ENCODE data around the gene PASK.

GRCh38 chr2:241146286-241146685, 3.0 kb downstream of the PASK start:
- no peak for TF ChIP-seq USF2 (IDR thresholded peaks at IDR 0.05; ENCODE audit: low read depth, low read length)
- no peak for TF ChIP-seq CTCF (conservative IDR thresholded peaks at IDR 0.05; ENCODE audit: low read depth, low read length)
- no peak for TF ChIP-seq MXI1 (IDR thresholded peaks at IDR 0.05; ENCODE audit: borderline replicate concordance, low read depth, low read length)
- no peak for TF ChIP-seq RFX5 (IDR thresholded peaks at IDR 0.05; ENCODE audit: low read depth, low read length)
- no peak for TF ChIP-seq SMC3 (IDR thresholded peaks at IDR 0.05; ENCODE audit: low read depth, low read length)
- TF ChIP-seq NFE2L2 (IDR thresholded peaks at IDR 0.05; ENCODE audit: low read depth, low read length): no peak
- TF ChIP-seq BHLHE40 (IDR thresholded peaks at IDR 0.05; ENCODE audit: low read depth, low read length): no peak
- no peak for TF ChIP-seq POLR2A (IDR thresholded peaks at IDR 0.05; ENCODE audit: low read depth, low read length)
- no peak for TF ChIP-seq RAD21 (IDR thresholded peaks at IDR 0.05; ENCODE audit: low read length)

Measured in IMR-90 (cell line).